Measurements from ENCODE around the gene PPP2R3B.

DNA sequence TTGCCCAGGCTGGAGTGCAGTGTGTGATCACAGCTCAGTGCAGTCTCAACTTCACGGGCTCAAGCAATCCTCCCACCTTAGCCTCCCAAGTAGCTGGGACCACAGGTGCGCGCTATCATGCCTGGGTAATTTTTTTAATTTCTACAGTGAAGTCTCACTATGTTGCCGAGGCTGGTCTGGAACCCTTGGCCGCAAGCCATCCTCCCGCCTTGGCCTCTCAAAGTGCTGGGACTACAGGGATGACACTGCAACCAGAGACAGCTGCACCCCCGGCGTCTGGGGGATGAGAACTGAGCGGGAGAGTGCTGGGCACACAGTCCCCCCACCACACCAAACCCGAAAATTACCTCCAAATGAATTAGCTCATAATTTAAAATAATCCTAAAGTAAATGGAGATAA lies 35.0 kb downstream of the PPP2R3B start:
- TF ChIP-seq, protein P1, sequence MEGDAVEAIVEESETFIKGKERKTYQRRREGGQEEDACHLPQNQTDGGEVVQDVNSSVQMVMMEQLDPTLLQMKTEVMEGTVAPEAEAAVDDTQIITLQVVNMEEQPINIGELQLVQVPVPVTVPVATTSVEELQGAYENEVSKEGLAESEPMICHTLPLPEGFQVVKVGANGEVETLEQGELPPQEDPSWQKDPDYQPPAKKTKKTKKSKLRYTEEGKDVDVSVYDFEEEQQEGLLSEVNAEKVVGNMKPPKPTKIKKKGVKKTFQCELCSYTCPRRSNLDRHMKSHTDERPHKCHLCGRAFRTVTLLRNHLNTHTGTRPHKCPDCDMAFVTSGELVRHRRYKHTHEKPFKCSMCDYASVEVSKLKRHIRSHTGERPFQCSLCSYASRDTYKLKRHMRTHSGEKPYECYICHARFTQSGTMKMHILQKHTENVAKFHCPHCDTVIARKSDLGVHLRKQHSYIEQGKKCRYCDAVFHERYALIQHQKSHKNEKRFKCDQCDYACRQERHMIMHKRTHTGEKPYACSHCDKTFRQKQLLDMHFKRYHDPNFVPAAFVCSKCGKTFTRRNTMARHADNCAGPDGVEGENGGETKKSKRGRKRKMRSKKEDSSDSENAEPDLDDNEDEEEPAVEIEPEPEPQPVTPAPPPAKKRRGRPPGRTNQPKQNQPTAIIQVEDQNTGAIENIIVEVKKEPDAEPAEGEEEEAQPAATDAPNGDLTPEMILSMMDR (IDR thresholded peaks at IDR 0.05), result no peak
- TF ChIP-seq POLR2A (IDR thresholded peaks at IDR 0.05), result no peak
